HepG2 (cell line): Measurements from ENCODE around the gene ACOT9. TPM values are rescaled to one million over a fixed set of nuclear protein-coding genes. Genes with fewer than 3 reads are reported as not detected.
A peak's percentile ranks its signal among the peaks of the same experiment; 100 is the strongest.

Experiments
- ATF6 ChIP-seq: sonication (generic); formaldehyde crosslinking; conservative IDR thresholded peaks from 2 replicates; pipeline ENCODE4 v1.4.0; 2020; ENCODE audit warnings: missing genetic modification reagents
- CHCHD3 ChIP-seq: sonication (generic); formaldehyde crosslinking; IDR thresholded peaks from 2 replicates; pipeline ENCODE4 v1.8.0; 2022; ENCODE audit warnings: mild to moderate bottlenecking, missing genetic modification reagents, moderate library complexity
- GABPB1 ChIP-seq: IDR thresholded peaks from 2 replicates; pipeline ENCODE4 v1.6.1; 2016; ENCODE audit warnings: mild to moderate bottlenecking, missing genetic modification reagents, moderate library complexity, missing compliant biosample characterization
- HNRNPLL ChIP-seq: fragments of 200-400 bp; formaldehyde crosslinking; IDR thresholded peaks from 2 replicates; pipeline ENCODE4 v1.6.1; 2017; ENCODE audit warnings: mild to moderate bottlenecking, low read depth, low read length; ENCODE audit not compliant: poor library complexity, severe bottlenecking
- MXD4 ChIP-seq: IDR thresholded peaks from 2 replicates; pipeline ENCODE4 v1.6.1; 2016; ENCODE audit warnings: mild to moderate bottlenecking, missing biosample characterization, missing genetic modification reagents
- MXI1 ChIP-seq: IDR thresholded peaks from 3 replicates; pipeline ENCODE4 v1.6.1; 2012; ENCODE audit warnings: low read depth, low read length, inconsistent platforms, borderline replicate concordance
- RNF2 ChIP-seq: fragments of 450-650 bp; conservative IDR thresholded peaks from 2 replicates; pipeline ENCODE4 v1.6.1; 2016; ENCODE audit warnings: low read depth
- SP1 ChIP-seq, 2 experiments: fragments of 450-650 bp in 1 of 2; sonication (generic) in 1 of 2; formaldehyde crosslinking in 1 of 2; IDR thresholded peaks; 2 replicates each; pipeline versions ENCODE4 v1.4.0 to v1.6.1; 2016 to 2020; ENCODE audit warnings: missing genetic modification reagents in 1 of 2
- SP5 ChIP-seq: IDR thresholded peaks from 2 replicates; pipeline ENCODE4 v1.6.1; 2016; ENCODE audit warnings: low read depth, borderline replicate concordance
- ZNF180 ChIP-seq: sonication (generic); formaldehyde crosslinking; IDR thresholded peaks from 2 replicates; pipeline ENCODE4 v1.4.0; 2020; ENCODE audit warnings: low read depth, missing genetic modification reagents, borderline replicate concordance
- ZNF230 ChIP-seq: sonication (generic); formaldehyde crosslinking; IDR thresholded peaks from 2 replicates; pipeline ENCODE4 v1.4.0; 2020; ENCODE audit warnings: mild to moderate bottlenecking, missing genetic modification reagents
- ZNF768 ChIP-seq: sonication (generic); formaldehyde crosslinking; IDR thresholded peaks from 2 replicates; pipeline ENCODE4 v1.4.0; 2020; ENCODE audit warnings: missing genetic modification reagents
- polyA plus RNA-seq, 8 experiments: library from polyadenylated mRNA; depleted of rRNA in 3 of 8; stranded (reverse) in 7 of 8; unstranded in 1 of 8; fragments of >200 nt; fragmentation: Illumina TruSeq in 4 of 8; extraction: Trizol in 4 of 8; gene quantifications; 2 replicates each; pipeline versions ENCODE4 v1.2.1 to v1.2.3, GENCODE V29; 2011 to 2016; ENCODE audit warnings: low read depth in 4 of 8, missing spikeins in 1 of 8, mixed read lengths in 1 of 8; ENCODE audit not compliant: insufficient read depth in 1 of 8
- total RNA-seq, 5 experiments: library from RNA; depleted of rRNA; stranded (reverse); fragments of >200 nt; fragmentation: Illumina TruSeq; extraction: Trizol; gene quantifications; 2 replicates each; pipeline ENCODE4 v1.2.3, GENCODE V29; 2016; ENCODE audit warnings: low read depth in 1 of 5
- TF ChIP-seq, protein P1 (sequence below): sonication (generic); formaldehyde crosslinking; IDR thresholded peaks from 2 replicates; pipeline ENCODE4 v1.4.0; 2020; ENCODE audit warnings: missing genetic modification reagents, mild to moderate bottlenecking, borderline replicate concordance
- TF ChIP-seq, protein P2 (sequence below): sonication (generic); formaldehyde crosslinking; IDR thresholded peaks from 2 replicates; pipeline ENCODE4 v1.5.0; 2020; ENCODE audit warnings: mild to moderate bottlenecking, missing genetic modification reagents
- TF ChIP-seq, protein P3 (sequence below): sonication (generic); formaldehyde crosslinking; IDR thresholded peaks from 2 replicates; pipeline ENCODE4 v1.4.0; 2020; ENCODE audit warnings: mild to moderate bottlenecking, missing genetic modification reagents

ACOT9 gene
- total and polyA plus RNA-seq, 2 of the 13 experiments (the other 11 are each of a cell fraction or from before 2014, with no cell fraction given): 33.3 to 36.9 TPM

DNA sequence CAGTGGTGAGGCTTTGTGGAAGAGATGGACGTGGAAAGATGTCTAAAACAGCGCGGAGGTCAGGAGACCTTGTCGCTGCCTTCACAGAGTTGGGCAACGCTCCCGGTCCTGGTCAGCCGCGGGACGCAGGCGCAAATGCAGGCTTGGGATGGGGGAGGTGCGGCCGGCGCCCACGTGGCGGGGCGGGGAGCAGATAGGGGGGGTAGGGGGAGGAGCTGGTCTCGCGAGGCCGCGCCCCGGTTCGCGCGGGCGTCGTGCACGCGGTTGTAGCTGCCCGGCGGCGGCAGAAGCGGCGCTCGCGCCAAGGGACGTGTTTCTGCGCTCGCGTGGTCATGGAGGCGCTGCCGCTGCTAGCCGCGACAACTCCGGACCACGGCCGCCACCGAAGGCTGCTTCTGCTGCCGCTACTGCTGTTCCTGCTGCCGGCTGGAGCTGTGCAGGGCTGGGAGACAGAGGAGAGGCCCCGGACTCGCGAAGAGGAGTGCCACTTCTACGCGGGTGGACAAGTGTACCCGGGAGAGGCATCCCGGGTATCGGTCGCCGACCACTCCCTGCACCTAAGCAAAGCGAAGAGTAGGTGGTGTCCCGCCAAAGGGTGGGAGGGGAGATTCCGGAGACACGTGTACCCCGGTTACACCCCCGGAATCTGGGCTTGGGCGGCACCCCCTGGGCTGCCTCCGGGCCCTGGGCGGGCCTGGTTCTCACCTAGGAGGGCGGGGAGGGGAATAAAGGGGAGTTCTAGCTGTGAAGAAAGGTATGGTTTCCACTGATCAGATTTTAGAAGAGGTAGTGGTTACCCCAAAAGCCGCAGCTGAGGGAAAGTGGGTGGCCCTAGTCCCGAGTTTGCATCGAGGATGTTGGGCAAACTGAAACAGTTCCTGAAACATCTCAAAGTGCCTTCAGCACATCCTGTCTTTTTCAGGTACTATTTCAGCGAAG lies 75.6 kb downstream of the ACOT9 start, which contains the start of gene PRDX4 (continued):
- TF ChIP-seq SP1 (IDR thresholded peaks at IDR 0.05): no peak
- peak; percentile 51; the same call in 1 of the 2 replicates for TF ChIP-seq SP1 (CRISPR knock-in tag; IDR thresholded peaks at IDR 0.05)
- TF ChIP-seq, protein P1, sequence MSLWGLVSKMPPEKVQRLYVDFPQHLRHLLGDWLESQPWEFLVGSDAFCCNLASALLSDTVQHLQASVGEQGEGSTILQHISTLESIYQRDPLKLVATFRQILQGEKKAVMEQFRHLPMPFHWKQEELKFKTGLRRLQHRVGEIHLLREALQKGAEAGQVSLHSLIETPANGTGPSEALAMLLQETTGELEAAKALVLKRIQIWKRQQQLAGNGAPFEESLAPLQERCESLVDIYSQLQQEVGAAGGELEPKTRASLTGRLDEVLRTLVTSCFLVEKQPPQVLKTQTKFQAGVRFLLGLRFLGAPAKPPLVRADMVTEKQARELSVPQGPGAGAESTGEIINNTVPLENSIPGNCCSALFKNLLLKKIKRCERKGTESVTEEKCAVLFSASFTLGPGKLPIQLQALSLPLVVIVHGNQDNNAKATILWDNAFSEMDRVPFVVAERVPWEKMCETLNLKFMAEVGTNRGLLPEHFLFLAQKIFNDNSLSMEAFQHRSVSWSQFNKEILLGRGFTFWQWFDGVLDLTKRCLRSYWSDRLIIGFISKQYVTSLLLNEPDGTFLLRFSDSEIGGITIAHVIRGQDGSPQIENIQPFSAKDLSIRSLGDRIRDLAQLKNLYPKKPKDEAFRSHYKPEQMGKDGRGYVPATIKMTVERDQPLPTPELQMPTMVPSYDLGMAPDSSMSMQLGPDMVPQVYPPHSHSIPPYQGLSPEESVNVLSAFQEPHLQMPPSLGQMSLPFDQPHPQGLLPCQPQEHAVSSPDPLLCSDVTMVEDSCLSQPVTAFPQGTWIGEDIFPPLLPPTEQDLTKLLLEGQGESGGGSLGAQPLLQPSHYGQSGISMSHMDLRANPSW: no peak
- peak; percentile 74 for TF ChIP-seq GABPB1
- TF ChIP-seq MXI1: peak; percentile 72; the same call in 1 of the 3 replicates
- no peak for TF ChIP-seq ATF6 (CRISPR knock-in tag)
- TF ChIP-seq, protein P2, sequence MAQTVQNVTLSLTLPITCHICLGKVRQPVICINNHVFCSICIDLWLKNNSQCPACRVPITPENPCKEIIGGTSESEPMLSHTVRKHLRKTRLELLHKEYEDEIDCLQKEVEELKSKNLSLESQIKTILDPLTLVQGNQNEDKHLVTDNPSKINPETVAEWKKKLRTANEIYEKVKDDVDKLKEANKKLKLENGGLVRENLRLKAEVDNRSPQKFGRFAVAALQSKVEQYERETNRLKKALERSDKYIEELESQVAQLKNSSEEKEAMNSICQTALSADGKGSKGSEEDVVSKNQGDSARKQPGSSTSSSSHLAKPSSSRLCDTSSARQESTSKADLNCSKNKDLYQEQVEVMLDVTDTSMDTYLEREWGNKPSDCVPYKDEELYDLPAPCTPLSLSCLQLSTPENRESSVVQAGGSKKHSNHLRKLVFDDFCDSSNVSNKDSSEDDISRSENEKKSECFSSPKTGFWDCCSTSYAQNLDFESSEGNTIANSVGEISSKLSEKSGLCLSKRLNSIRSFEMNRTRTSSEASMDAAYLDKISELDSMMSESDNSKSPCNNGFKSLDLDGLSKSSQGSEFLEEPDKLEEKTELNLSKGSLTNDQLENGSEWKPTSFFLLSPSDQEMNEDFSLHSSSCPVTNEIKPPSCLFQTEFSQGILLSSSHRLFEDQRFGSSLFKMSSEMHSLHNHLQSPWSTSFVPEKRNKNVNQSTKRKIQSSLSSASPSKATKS (CRISPR knock-in tag): no peak
- TF ChIP-seq, protein P3, sequence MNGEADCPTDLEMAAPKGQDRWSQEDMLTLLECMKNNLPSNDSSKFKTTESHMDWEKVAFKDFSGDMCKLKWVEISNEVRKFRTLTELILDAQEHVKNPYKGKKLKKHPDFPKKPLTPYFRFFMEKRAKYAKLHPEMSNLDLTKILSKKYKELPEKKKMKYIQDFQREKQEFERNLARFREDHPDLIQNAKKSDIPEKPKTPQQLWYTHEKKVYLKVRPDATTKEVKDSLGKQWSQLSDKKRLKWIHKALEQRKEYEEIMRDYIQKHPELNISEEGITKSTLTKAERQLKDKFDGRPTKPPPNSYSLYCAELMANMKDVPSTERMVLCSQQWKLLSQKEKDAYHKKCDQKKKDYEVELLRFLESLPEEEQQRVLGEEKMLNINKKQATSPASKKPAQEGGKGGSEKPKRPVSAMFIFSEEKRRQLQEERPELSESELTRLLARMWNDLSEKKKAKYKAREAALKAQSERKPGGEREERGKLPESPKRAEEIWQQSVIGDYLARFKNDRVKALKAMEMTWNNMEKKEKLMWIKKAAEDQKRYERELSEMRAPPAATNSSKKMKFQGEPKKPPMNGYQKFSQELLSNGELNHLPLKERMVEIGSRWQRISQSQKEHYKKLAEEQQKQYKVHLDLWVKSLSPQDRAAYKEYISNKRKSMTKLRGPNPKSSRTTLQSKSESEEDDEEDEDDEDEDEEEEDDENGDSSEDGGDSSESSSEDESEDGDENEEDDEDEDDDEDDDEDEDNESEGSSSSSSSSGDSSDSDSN (CRISPR knock-in tag): peak; percentile 69
- peak; percentile 78 for TF ChIP-seq RNF2
- TF ChIP-seq ZNF180: no peak
- peak; percentile 54; the same call in 1 of the 2 replicates for TF ChIP-seq SP5
- TF ChIP-seq HNRNPLL: peak; percentile 36
- 0 out of 2 replicates have a peak, but pooled peaks have one; percentile 61 for TF ChIP-seq MXD4 (CRISPR knock-in tag)
- TF ChIP-seq CHCHD3: 0 out of 2 replicates have a peak, but pooled peaks have one; percentile 46
- no peak for TF ChIP-seq ZNF768 (CRISPR knock-in tag)
- peak; percentile 80; the same call in 1 of the 2 replicates for TF ChIP-seq ZNF230 (CRISPR knock-in tag)
